GM13977 (cell line): ENCODE data around the gene DIRAS1.
A peak's percentile ranks its signal among the peaks of the same experiment; 100 is the strongest.
"Not testable (repeated sequence)": the region's sequence is repeated elsewhere in the genome, so short reads cannot be mapped to it uniquely, and the experiment has no call there.

Experiments used
- DNase-seq: peaks from one replicate; pipeline ENCODE4 v3.0.0; 2012; ENCODE audit warnings: low spot score
- CTCF ChIP-seq: IDR thresholded peaks from 2 replicates; pipeline ENCODE4 v1.5.1; 2012; ENCODE audit warnings: mild to moderate bottlenecking, control low read depth; ENCODE audit not compliant: insufficient read depth; ENCODE audit errors: extremely low read depth, missing control alignments
- in situ Hi-C: fragments of 300-500 bp; cut with MboI; formaldehyde crosslinking; loops from one replicate; pipeline ENCODE4 v1.12.0; 2022; ENCODE audit warnings: low sequenced_read_pairs, low pct_unique_long_range_greater_than_20kb, mixed read lengths, inconsistent platforms; ENCODE audit not compliant: unreplicated experiment

Gene DIRAS1

GRCh38 chr19:2678044-2678671, 43.0 kb downstream of the DIRAS1 start:
- in situ Hi-C loops = no loop called here
- TF ChIP-seq CTCF = no peak
- peak; percentile 79 for DNase-seq

GRCh38 chr19:2676823-2677222, 44.3 kb downstream of the DIRAS1 start:
- DNase-seq = no peak
- in situ Hi-C loops = no loop called here
- TF ChIP-seq CTCF = no peak

DNA sequence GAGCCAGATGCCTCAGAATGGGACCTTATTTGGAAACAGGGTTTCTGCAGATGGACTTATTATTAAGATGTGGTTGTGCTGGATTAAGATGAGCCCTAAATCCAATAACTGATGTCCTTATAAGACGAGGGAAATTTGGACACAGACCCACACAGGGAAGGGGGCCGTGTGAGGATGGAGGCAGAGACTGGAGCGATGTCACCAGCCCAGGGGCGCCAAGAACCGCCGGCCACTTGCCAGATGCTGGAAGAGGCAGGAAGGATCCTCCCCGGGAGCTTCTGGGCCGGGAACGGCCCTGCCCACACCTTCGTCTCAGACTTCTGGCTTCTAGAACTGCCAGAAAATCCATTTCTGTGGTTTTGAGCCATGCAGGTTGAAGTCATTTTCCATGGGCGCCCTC, 45.3 kb downstream of the DIRAS1 start:
- in situ Hi-C loops = no loop called here
- no peak for TF ChIP-seq CTCF
- no peak for DNase-seq

DNA sequence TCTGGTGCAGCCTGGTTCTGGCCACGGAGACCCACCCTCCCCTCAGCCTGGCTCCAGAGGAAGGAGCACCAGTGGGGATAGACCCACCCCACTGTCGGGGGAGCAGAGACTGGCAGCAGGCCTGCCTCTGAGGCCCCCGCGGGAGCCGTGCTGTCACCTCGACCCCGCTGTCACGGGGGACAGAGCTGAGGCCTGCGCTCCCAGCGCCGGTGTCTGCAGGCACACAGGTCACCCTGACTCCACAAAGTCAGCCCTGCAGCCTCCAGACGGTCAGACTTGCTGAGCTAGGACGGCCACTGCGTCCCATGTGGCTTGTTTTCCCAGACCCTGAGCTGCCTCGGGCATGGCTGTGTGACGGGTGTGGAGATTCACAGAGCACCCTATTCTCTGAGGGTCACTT, 51.0 kb downstream of the DIRAS1 start:
- TF ChIP-seq CTCF = no peak
- DNase-seq = no peak
- in situ Hi-C loops = no loop called here

GRCh38 chr19:2668175-2668763, 52.9 kb downstream of the DIRAS1 start:
- in situ Hi-C loops = loop anchor here (5.0 kb wide), 1 partner anchor 79 kb away; no protein-coding TSS in a partner anchor
- DNase-seq = peak; percentile 67
- no peak for TF ChIP-seq CTCF

DNA sequence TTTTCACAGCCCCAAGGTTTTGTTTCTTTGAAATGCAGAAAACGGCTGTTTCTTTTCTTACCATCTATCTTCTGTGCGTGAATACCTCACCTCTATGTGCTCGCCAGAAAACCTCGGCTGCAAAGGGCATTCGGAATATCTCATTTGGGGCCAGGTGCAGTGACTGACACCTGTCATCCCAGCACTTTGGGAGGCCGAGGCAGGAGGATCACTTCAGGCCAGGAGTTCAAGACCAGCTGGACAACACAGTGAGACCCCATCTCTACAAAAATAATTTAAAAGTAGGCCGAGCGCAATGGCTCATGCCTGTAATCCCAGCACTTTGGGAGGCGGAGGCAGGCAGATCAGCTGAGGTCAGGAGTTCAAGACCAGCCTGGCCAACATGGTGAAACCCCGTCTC, 53.8 kb downstream of the DIRAS1 start:
- not testable (repeated sequence) for DNase-seq
- in situ Hi-C loops = loop anchor here (5.0 kb wide), 1 partner anchor 80 kb away; no protein-coding TSS in a partner anchor

DNA sequence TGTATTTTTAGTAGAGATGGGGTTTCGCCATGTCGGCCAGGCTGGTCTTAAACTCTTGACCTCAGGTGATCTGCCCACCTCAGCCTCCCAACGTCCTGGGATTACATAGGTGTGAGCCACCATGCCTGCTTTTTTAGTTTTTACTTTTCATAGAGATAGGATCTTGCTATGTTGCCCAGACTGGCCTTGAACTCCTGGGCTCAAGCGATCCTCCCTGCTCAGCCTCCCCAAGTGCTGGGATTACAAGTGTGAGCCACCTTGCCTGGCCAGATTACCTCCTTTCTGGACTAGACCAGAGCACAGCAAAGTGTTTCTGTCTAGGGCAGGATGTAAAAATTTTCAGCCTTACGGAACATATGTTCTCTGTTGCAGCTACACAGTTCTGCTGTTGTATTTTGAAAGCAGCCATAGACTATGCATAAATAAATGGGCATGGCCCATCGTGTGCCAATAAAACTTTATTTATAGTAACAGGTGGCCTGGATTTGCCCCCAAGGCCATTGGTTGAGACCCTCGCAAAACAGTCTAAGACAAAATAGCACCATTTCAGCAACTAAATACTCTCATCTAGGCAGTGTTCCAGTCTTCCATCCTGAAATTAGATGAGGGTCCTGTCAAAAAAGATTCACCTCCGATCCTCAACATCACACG, 54.7 kb downstream of the DIRAS1 start:
- no peak for DNase-seq
- in situ Hi-C loops = loop anchor here (5.0 kb wide), 1 partner anchor 81 kb away; no protein-coding TSS in a partner anchor

More for the DNA sequence above, 54.7 kb downstream of the DIRAS1 start:
- TF ChIP-seq CTCF = no peak
